Kidney (tissue), 14 donors: ENCODE measurements around the gene MLANA. TPM values are rescaled to one million over a fixed set of nuclear protein-coding genes. Genes with fewer than 3 reads are reported as not detected.

Experiments
- DNase-seq, 5 donors: peaks; one replicate each; pipeline ENCODE4 v3.0.0-alpha.2; 2013 to 2020
- FAIRE-seq: peaks from 2 replicates; lab custom pipeline; 2012; peaks lifted over from hg19 to GRCh38; lab: Jason Lieb, UNC
- H3K27ac ChIP-seq, 2 donors: one replicate each; pipeline ENCODE4 v1.7.0; 2013; ENCODE audit warnings: low read depth in 2 of 2, low read length in 2 of 2, inconsistent platforms in 1 of 2
- H3K27me3 ChIP-seq: one replicate; pipeline ENCODE4 v1.7.1; 2013; ENCODE audit warnings: low read length, inconsistent platforms; ENCODE audit not compliant: control insufficient read depth, insufficient read depth
- H3K36me3 ChIP-seq, 3 donors: one replicate each; pipeline versions ENCODE4 v1.7.0 to v1.7.1; 2013; ENCODE audit warnings: low read length in 3 of 3, control low read depth in 1 of 3, inconsistent platforms in 1 of 3; ENCODE audit not compliant: insufficient read depth in 3 of 3, control insufficient read depth in 2 of 3
- H3K4me1 ChIP-seq, 3 donors: one replicate each; pipeline versions ENCODE4 v1.7.0 to v1.7.1; 2013; ENCODE audit warnings: low read length in 3 of 3, inconsistent platforms in 1 of 3, low read depth in 1 of 3; ENCODE audit not compliant: control insufficient read depth in 2 of 3, insufficient read depth in 2 of 3
- H3K4me3 ChIP-seq, 3 donors: one replicate each; pipeline versions ENCODE4 v1.7.0 to v1.8.1; 2013; ENCODE audit warnings: low read length in 3 of 3, control low read depth in 1 of 3, inconsistent platforms in 1 of 3
- H3K9ac ChIP-seq, 3 donors: one replicate each; pipeline versions ENCODE4 v1.7.0 to v1.7.1; 2013; ENCODE audit warnings: low read length in 3 of 3, control low read depth in 1 of 3, inconsistent platforms in 1 of 3
- H3K9me3 ChIP-seq, 3 donors: one replicate each; pipeline versions ENCODE4 v1.7.0 to v1.7.1; 2013; ENCODE audit warnings: low read length in 3 of 3, control low read depth in 1 of 3, inconsistent platforms in 1 of 3; ENCODE audit not compliant: control insufficient read depth in 2 of 3, insufficient read depth in 1 of 3
- CTCF ChIP-seq: IDR thresholded peaks from 3 replicates; pipeline ENCODE4 v1.5.1; 2012; ENCODE audit warnings: mild to moderate bottlenecking, moderate library complexity, borderline replicate concordance; ENCODE audit not compliant: insufficient read depth; ENCODE audit errors: extremely low read depth
- intact Hi-C: fragments of 100-400 bp; cut with DNase I; formaldehyde crosslinking; loops from one replicate; pipeline ENCODE4 v1.11.1; 2022
- polyA plus RNA-seq: library from polyadenylated mRNA; stranded (reverse); fragments of 350-450 nt; fragmentation: Illumina TruSeq; extraction: RNeasy Lipid Tissue Mini Kit (QIAGEN cat#74804); gene quantifications from one replicate; pipeline ENCODE4 v1.2.3, GENCODE V29; 2014; ENCODE audit warnings: low read depth, low replicate concordance; ENCODE audit not compliant: insufficient read depth
- total RNA-seq: library from RNA; stranded (reverse); fragmentation: NEBNext Ultra II Directional; extraction: Animal tissue kit (Norgen Biotek cat#: 25700); gene quantifications from one replicate; pipeline ENCODE4 v1.2.1, GENCODE V29; 2021
- donor health status: control.
- donor health status: control.
- donor health status: control.
- donor health status: control.
- donor health status: control.
- donor health status: DM: yes; HTN: yes; CAD: no.
- donor health status: Normal renal cell carcinoma (clear cell type).

The MLANA gene
- total and polyA plus RNA-seq, 2 donors from 2014 or later = not detected

GRCh38 chr9:5886114-5886939 lies 4.4 kb upstream of the MLANA start:
- H3K9ac ChIP-seq = no peak overlapping the region
- peak; percentile 90 for TF ChIP-seq CTCF

GRCh38 chr9:5892456-5893133 lies 1.9 kb downstream of the MLANA start:
- H3K36me3 ChIP-seq = no peaks in the 10 kb centered on the region
- no peaks in the 10 kb centered on the region for H3K9me3 ChIP-seq
- H3K4me1 ChIP-seq = peaks cover 0 to 3% (median 0%) of the 10 kb centered on the region in 3 donors
- H3K4me3 ChIP-seq = no peak overlapping the region
- no peaks in the 10 kb centered on the region for H3K27me3 ChIP-seq
- intact Hi-C loops = loop anchor here (5.0 kb wide), 1 partner anchor 170 kb away; no protein-coding TSS in a partner anchor
- no peak for TF ChIP-seq CTCF
- DNase-seq (peak in 3 of 5 donors; percentile 65 to 87 (median 86)), FAIRE-seq (no peak)
- H3K9ac ChIP-seq = no peak overlapping the region
- no peak overlapping the region for H3K27ac ChIP-seq

More at GRCh38 chr9:5886114-5886939, 4.4 kb upstream of the MLANA start:
- DNase-seq (peak; percentile 89 to 91 (median 90)), FAIRE-seq (no peak)
- H3K4me3 ChIP-seq = no peak overlapping the region
- intact Hi-C loops = no loop called here
- no peak overlapping the region for H3K27ac ChIP-seq
- H3K4me1 ChIP-seq = peaks cover 0 to 3% (median 2%) of the 10 kb centered on the region in 3 donors
- H3K9me3 ChIP-seq = no peaks in the 10 kb centered on the region
- H3K36me3 ChIP-seq = no peaks in the 10 kb centered on the region
- no peaks in the 10 kb centered on the region for H3K27me3 ChIP-seq

- Histone ChIP-seq H3K27ac (no peak overlapping the region), H3K9me3 (no peaks in the 10 kb centered on the region), H3K9ac (no peak overlapping the region), H3K4me1 (peaks cover 0 to 3% (median 0%) of the 10 kb centered on the region in 3 donors), H3K27me3 (no peaks in the 10 kb centered on the region), H3K36me3 (no peaks in the 10 kb centered on the region), H3K4me3 (no peak overlapping the region)
- intact Hi-C loops = loop anchor here (5.0 kb wide), 1 partner anchor 169 kb away; no protein-coding TSS in a partner anchor
- DNase-seq (no peak), FAIRE-seq (no peak)
- no peak for TF ChIP-seq CTCF
Measured at GRCh38 chr9:5893134-5893505, 2.4 kb downstream of the MLANA start.
